Smooth muscle cell (in vitro differentiated cells): ENCODE results near the gene PTPRCAP. TPM values are rescaled to one million over a fixed set of nuclear protein-coding genes. Genes with fewer than 3 reads are reported as not detected.
A peak's percentile ranks its signal among the peaks of the same experiment; 100 is the strongest.

Experiments
- DNase-seq: peaks from one replicate; lab custom pipeline; 2025; ENCODE audit not compliant: unreplicated experiment; lab: John Stamatoyannopoulos, UW
- H2AFZ ChIP-seq: fragments of 200-600 bp; sonication (generic); 2 replicates; pipeline ENCODE4 v1.6.0; 2016; ENCODE audit warnings: antibody characterized with exemption, low read depth, mild to moderate bottlenecking
- H3F3A ChIP-seq: fragments of 200-600 bp; sonication (generic); 2 replicates; pipeline ENCODE4 v1.6.0; 2017; ENCODE audit warnings: antibody characterized with exemption, low read depth
- H3K27ac ChIP-seq: fragments of 200-600 bp; sonication (generic); 2 replicates; pipeline ENCODE4 v1.5.1; 2016; ENCODE audit warnings: low read depth, mild to moderate bottlenecking
- H3K27me3 ChIP-seq: fragments of 200-600 bp; sonication (generic); 2 replicates; pipeline ENCODE4 v1.6.1; 2016; ENCODE audit warnings: low read depth, mild to moderate bottlenecking
- H3K36me3 ChIP-seq: fragments of 200-600 bp; sonication (generic); 2 replicates; pipeline ENCODE4 v1.5.1; 2016; ENCODE audit warnings: low read depth
- H3K4me1 ChIP-seq: fragments of 200-600 bp; sonication (generic); 2 replicates; pipeline ENCODE4 v1.5.1; 2016; ENCODE audit warnings: low read depth
- H3K4me2 ChIP-seq: fragments of 200-600 bp; sonication (generic); 2 replicates; pipeline ENCODE4 v1.6.0; 2016; ENCODE audit warnings: mild to moderate bottlenecking
- H3K4me3 ChIP-seq: fragments of 200-600 bp; sonication (generic); 2 replicates; pipeline ENCODE4 v1.5.1; 2016; ENCODE audit warnings: mild to moderate bottlenecking
- H3K79me2 ChIP-seq: fragments of 200-600 bp; sonication (generic); 2 replicates; pipeline ENCODE4 v1.6.0; 2016; ENCODE audit warnings: low read depth, mild to moderate bottlenecking
- H3K9ac ChIP-seq: fragments of 200-600 bp; sonication (generic); 2 replicates; pipeline ENCODE4 v1.6.0; 2016; ENCODE audit warnings: low read depth
- H3K9me3 ChIP-seq: fragments of 200-600 bp; sonication (generic); replicated peaks from 2 replicates; pipeline ENCODE4 v1.5.1; 2016; ENCODE audit warnings: low read depth
- H4K20me1 ChIP-seq: fragments of 200-600 bp; sonication (generic); 2 replicates; pipeline ENCODE4 v1.6.0; 2016; ENCODE audit warnings: low read depth
- WGBS: methylation state at CpG from one replicate; pipeline ENCODE4 v1.1.7; 2016; ENCODE audit warnings: low lambda C conversion rate; 5-methylcytosine and 5-hydroxymethylcytosine counted together
- polyA plus RNA-seq: library from polyadenylated mRNA; unstranded; fragments of >200 nt; fragmentation: Nextera tagmentation; extraction: Ambion mirVana; gene quantifications from 2 replicates; pipeline ENCODE4 v1.2.1, GENCODE V29; 2016
- total RNA-seq: library from RNA; depleted of rRNA; stranded (reverse); fragments of >200 nt; gene quantifications from 2 replicates; pipeline ENCODE4 v1.2.3, GENCODE V29; 2014
- TF ChIP-seq, protein P1 (sequence below): fragments of 200-600 bp; sonication (generic); IDR thresholded peaks from 2 replicates; pipeline ENCODE4 v1.5.1; 2017; ENCODE audit warnings: borderline replicate concordance, mild to moderate bottlenecking, antibody characterized with exemption; ENCODE audit not compliant: insufficient read depth, poor library complexity, severe bottlenecking

PTPRCAP gene
- total and polyA plus RNA-seq, 2 experiments from 2014 or later = 1.1 TPM; not detected in 1

- peak overlapping the region; percentile 94 for H3K4me2 ChIP-seq
- H3K9ac ChIP-seq = peak overlapping the region; percentile 47
- peak overlapping the region; percentile 59 for H3K4me3 ChIP-seq
- no peaks in the 10 kb centered on the region for H3K79me2 ChIP-seq
- no peaks in the 10 kb centered on the region for H3F3A ChIP-seq
- peak overlapping the region; percentile 54 for H2AFZ ChIP-seq
- H3K4me1 ChIP-seq = peaks cover 5% of the 10 kb centered on the region
- no peaks in the 10 kb centered on the region for H4K20me1 ChIP-seq
- H3K27me3 ChIP-seq = no peaks in the 10 kb centered on the region
- H3K36me3 ChIP-seq = no peaks in the 10 kb centered on the region
- H3K9me3 ChIP-seq = no peaks in the 10 kb centered on the region
- TF ChIP-seq, protein P1, sequence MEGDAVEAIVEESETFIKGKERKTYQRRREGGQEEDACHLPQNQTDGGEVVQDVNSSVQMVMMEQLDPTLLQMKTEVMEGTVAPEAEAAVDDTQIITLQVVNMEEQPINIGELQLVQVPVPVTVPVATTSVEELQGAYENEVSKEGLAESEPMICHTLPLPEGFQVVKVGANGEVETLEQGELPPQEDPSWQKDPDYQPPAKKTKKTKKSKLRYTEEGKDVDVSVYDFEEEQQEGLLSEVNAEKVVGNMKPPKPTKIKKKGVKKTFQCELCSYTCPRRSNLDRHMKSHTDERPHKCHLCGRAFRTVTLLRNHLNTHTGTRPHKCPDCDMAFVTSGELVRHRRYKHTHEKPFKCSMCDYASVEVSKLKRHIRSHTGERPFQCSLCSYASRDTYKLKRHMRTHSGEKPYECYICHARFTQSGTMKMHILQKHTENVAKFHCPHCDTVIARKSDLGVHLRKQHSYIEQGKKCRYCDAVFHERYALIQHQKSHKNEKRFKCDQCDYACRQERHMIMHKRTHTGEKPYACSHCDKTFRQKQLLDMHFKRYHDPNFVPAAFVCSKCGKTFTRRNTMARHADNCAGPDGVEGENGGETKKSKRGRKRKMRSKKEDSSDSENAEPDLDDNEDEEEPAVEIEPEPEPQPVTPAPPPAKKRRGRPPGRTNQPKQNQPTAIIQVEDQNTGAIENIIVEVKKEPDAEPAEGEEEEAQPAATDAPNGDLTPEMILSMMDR = no peak
- WGBS = 1% methylated on average over 57 of the region's 97 CpGs
- DNase-seq = peak; percentile 87
- H3K27ac ChIP-seq = peak overlapping the region; percentile 28
Measured at GRCh38 chr11:67420646-67421429, 16.6 kb downstream of the PTPRCAP start.

- TF ChIP-seq, protein P1 = no peak
- peak overlapping the region; percentile 47 for H3K9ac ChIP-seq
- no peak overlapping the region for H3K27ac ChIP-seq
- no peaks in the 10 kb centered on the region for H3K79me2 ChIP-seq
- no peak overlapping the region for H2AFZ ChIP-seq
- H3K4me1 ChIP-seq = peaks cover 5% of the 10 kb centered on the region
- H3K4me3 ChIP-seq = peak overlapping the region; percentile 59
- no peaks in the 10 kb centered on the region for H3K36me3 ChIP-seq
- WGBS = 67% methylated on average over 8 of the region's 15 CpGs
- peak overlapping the region; percentile 94 for H3K4me2 ChIP-seq
- no peaks in the 10 kb centered on the region for H3K9me3 ChIP-seq
- DNase-seq = no peak
- no peaks in the 10 kb centered on the region for H3F3A ChIP-seq
- peaks cover 1% of the 10 kb centered on the region for H3K27me3 ChIP-seq
- H4K20me1 ChIP-seq = no peaks in the 10 kb centered on the region
Measured at GRCh38 chr11:67420147-67420645, 17.3 kb downstream of the PTPRCAP start.

DNA sequence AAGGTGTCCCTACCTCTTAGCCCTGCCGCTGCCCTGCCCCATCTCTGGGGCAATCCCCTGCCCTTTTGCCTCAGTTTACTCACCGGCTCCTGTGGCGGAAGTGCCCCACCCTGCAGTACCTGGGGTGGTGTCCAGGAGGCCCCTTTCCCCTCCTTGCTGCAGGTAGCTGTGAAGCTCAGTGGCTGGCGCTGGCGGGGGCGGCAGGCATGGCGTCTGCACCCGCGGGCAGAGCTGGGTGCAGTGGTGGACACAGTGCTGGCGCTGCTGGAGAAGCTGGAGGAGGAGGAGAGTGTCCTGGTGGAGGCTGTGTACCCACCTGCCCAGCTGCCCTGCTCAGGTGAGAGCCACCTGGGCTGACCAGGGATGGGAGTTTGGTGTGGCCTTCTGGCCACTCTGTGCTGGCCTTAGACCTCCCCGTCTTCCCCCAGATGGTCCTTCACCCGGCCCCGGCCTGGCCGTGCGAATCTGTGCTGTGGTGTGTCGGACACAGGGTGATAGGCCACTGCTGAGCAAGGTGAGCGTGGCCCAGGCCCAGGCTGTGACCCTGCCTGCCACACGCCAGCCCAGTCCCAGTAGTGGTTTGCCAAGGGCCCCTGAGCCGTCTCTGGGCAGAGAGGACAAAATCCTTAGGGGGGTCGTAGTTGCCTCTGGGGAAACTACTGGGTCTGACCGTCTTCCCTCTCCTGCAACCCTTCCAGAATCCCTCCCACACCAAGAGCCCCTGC lies 18.0 kb downstream of the PTPRCAP start:
- Histone ChIP-seq H3K4me3 (no peak overlapping the region), H3K4me1 (peaks cover 5% of the 10 kb centered on the region), H4K20me1 (no peaks in the 10 kb centered on the region), H3K27me3 (peaks cover 7% of the 10 kb centered on the region), H2AFZ (no peak overlapping the region), H3K9ac (no peak overlapping the region), H3K79me2 (no peaks in the 10 kb centered on the region), H3K9me3 (no peaks in the 10 kb centered on the region), H3K36me3 (no peaks in the 10 kb centered on the region), H3K4me2 (no peak overlapping the region), H3K27ac (no peak overlapping the region), H3F3A (no peaks in the 10 kb centered on the region)
- 96% methylated on average over 21 of the region's 21 CpGs for WGBS
- TF ChIP-seq, protein P1 = no peak
- no peak for DNase-seq
